Measurements from ENCODE around the gene ARF6. TPM values are rescaled to one million over a fixed set of nuclear protein-coding genes. Genes with fewer than 3 reads are reported as not detected.
A peak's percentile ranks its signal among the peaks of the same experiment; 100 is the strongest.
"Not testable (repeated sequence)": the region's sequence is repeated elsewhere in the genome, so short reads cannot be mapped to it uniquely, and the experiment has no call there.

The ARF6 gene
- total RNA-seq, 1 donor from 2014 or later = 24.4 TPM

DNA sequence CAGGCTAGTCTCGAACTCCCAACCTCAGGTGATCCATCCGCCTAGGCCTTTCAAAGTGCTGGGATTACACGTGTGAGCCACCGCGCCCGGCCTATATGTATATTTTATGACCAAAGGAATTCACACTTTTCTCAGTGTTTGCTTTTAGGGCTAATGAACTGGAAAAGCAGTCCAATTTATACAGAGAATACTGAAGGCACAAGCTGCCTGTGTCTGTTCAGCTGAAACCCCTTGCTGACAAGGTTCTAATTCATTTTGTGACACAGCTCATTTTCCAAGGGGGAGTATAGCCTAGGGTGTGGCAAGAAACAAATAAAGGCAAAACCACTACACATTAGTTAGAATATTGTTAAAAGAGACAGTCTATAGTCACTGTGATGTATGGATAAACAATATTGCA lies 22.0 kb upstream of the ARF6 start:
- Histone ChIP-seq H3K36me3 (no peaks in the 10 kb centered on the region), H3K27me3 (ENCODE audit: low read depth) (no peaks in the 10 kb centered on the region), H3K9me3 (replicated peaks) (no peaks in the 10 kb centered on the region), H3K4me1 (peaks cover 15% of the 10 kb centered on the region), H3K4me3 (no peak overlapping the region), H3K27ac (replicated peaks) (no peak overlapping the region)
- intact Hi-C loops (cut with micrococcal nuclease) = no loop called here
- TF ChIP-seq, protein P1, sequence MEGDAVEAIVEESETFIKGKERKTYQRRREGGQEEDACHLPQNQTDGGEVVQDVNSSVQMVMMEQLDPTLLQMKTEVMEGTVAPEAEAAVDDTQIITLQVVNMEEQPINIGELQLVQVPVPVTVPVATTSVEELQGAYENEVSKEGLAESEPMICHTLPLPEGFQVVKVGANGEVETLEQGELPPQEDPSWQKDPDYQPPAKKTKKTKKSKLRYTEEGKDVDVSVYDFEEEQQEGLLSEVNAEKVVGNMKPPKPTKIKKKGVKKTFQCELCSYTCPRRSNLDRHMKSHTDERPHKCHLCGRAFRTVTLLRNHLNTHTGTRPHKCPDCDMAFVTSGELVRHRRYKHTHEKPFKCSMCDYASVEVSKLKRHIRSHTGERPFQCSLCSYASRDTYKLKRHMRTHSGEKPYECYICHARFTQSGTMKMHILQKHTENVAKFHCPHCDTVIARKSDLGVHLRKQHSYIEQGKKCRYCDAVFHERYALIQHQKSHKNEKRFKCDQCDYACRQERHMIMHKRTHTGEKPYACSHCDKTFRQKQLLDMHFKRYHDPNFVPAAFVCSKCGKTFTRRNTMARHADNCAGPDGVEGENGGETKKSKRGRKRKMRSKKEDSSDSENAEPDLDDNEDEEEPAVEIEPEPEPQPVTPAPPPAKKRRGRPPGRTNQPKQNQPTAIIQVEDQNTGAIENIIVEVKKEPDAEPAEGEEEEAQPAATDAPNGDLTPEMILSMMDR (IDR thresholded peaks at IDR 0.05; ENCODE audit: borderline replicate concordance) = no peak
- DNase-seq = no peak

DNA sequence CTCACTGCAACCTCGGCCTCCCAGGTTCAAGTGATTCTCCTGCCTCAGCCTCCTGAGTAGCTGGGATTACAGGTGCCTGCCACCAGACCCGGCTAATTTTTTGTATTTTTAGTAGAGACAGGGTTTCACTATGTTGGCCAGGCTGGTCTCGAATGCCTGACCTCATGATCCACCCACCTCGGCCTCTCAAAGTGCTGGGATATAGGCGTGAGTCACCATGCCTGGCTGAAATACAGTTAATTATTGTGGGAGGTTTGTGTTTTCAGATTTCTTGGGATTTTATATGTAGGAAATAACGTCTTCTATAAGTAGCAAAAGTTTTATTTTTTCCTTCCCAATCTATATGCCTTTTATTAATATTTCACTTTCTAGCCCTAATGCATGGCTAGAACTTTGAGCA lies 19.3 kb upstream of the ARF6 start:
- H3K27me3 ChIP-seq (ENCODE audit: low read depth); H3K4me3 ChIP-seq; H3K4me1 ChIP-seq; H3K36me3 ChIP-seq; H3K9me3 ChIP-seq (replicated peaks); DNase-seq; H3K27ac ChIP-seq (replicated peaks); intact Hi-C loops (cut with micrococcal nuclease): not testable (repeated sequence)

DNA sequence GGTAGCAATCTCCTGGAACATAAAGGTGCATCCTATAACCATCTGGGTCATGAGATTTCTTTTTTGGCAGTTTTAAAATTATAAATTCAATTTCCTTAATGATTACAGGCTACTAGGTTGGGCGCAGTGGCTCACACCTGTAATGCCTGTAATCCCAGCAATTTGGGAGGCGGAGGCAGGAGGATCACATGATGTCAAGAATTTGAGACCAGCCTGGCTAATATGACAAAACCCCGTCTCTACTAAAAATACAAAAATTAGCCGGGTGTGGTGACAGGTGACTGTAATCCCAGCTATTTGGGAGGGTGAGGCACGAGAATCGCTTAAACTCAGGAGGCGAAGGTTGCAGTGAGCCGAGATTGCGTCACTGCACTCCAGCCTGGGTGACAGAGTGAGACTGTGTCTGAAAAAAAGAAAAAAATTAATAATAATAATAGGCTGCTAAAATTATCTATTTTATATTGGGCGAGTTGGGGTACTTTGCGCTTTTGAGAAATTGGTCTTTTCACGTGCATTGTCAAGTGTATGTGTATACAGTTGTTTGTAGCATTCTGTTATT lies 17.2 kb upstream of the ARF6 start:
- Histone ChIP-seq H3K27me3 (ENCODE audit: low read depth) (no peaks in the 10 kb centered on the region), H3K4me3 (no peak overlapping the region), H3K27ac (replicated peaks) (no peak overlapping the region), H3K9me3 (replicated peaks) (no peaks in the 10 kb centered on the region), H3K36me3 (no peaks in the 10 kb centered on the region), H3K4me1 (no peaks in the 10 kb centered on the region)
- intact Hi-C loops (cut with micrococcal nuclease) = no loop called here
- TF ChIP-seq, protein P1 (IDR thresholded peaks at IDR 0.05; ENCODE audit: borderline replicate concordance) = no peak
- no peak for DNase-seq

DNA sequence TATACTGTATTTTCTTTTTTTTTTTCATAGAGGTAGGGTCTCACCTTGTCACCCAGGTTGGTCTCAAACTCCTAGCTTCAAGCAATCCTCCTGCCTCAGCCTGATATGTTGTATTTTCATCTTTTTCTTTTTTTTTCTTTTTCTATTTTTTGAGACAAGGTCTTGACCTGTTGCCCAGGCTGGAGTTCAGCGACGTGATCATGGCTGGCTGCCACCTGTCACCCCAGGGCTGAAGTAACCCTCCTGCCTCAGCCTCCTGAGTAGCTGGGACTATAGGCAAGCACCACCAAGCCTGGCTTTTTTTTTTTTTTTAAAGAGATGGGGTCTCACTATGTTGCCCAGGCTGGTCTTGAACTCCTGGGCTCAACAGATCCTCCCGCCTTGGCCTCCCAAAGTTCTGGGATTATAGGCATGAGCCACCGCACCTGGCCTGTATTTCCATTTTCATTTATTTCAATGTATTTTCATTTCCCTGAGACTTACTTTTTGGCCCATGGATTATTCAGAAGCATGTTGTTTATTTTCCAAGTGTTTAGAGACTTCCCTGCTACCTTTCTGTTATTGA lies 16.2 kb upstream of the ARF6 start:
- Histone ChIP-seq H3K27me3 (ENCODE audit: low read depth) (no peaks in the 10 kb centered on the region), H3K27ac (replicated peaks) (no peak overlapping the region), H3K36me3 (no peaks in the 10 kb centered on the region), H3K4me1 (no peaks in the 10 kb centered on the region), H3K9me3 (replicated peaks) (no peaks in the 10 kb centered on the region), H3K4me3 (no peak overlapping the region)
- DNase-seq = no peak
- TF ChIP-seq, protein P1 (IDR thresholded peaks at IDR 0.05; ENCODE audit: borderline replicate concordance) = no peak
- intact Hi-C loops (cut with micrococcal nuclease) = no loop called here

- intact Hi-C loops (cut with micrococcal nuclease) = no loop called here
Measured at GRCh38 chr14:49879646-49880204, 13.2 kb upstream of the ARF6 start.

More at GRCh38 chr14:49879646-49880204, 13.2 kb upstream of the ARF6 start:
- DNase-seq = no peak
- TF ChIP-seq, protein P1 (IDR thresholded peaks at IDR 0.05; ENCODE audit: borderline replicate concordance) = peak; percentile 74
- H3K4me1 ChIP-seq = no peaks in the 10 kb centered on the region
- H3K27ac ChIP-seq (replicated peaks) = no peak overlapping the region
- H3K27me3 ChIP-seq (ENCODE audit: low read depth) = no peaks in the 10 kb centered on the region
- no peak overlapping the region for H3K4me3 ChIP-seq
- no peaks in the 10 kb centered on the region for H3K36me3 ChIP-seq
- H3K9me3 ChIP-seq (replicated peaks) = no peaks in the 10 kb centered on the region

Data from left ventricle myocardium inferior (tissue), 1 donor.